ENCODE data around the gene NDUFA12.

GRCh38 chr12:94929780-94930179 is 73.7 kb downstream of the NDUFA12 start:
- TF ChIP-seq CTCF (conservative IDR thresholded peaks at IDR 0.05; ENCODE audit: low read depth, low read length) (no peak), EZH2 (IDR thresholded peaks at IDR 0.05; ENCODE audit: low read length, unreplicated experiment) (no peak), EZH2phosphoT487 (IDR thresholded peaks at IDR 0.05; ENCODE audit: borderline replicate concordance, low read length) (no peak)

Data from PC-3 (cell line).